ENCODE results near the gene PUDP. TPM values are rescaled to one million over a fixed set of nuclear protein-coding genes. Genes with fewer than 3 reads are reported as not detected.
"Not testable (repeated sequence)": the region's sequence is repeated elsewhere in the genome, so short reads cannot be mapped to it uniquely, and the experiment has no call there.

PUDP gene
- total and polyA plus RNA-seq, 8 donors = 1.8 to 42.0 (median 18.5) TPM

DNA sequence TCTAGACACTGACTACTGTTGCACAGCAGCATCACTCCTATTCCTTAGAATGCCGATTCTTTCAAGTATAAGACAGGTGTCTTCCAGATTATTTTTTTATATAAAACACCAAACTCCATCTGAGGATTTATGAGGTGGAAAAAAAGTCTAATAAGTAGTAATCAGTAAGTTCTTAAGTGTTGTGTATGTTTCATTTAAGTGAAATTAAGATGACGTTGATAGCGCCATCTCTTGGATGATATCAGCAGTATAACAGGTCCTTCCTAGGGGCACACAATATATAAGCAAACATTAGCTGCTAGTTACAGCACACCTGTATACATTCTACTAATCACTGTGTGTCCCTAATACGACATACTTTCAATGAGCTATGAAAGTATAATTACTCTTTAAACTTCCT lies 100.0 kb downstream of the PUDP start:
- Histone ChIP-seq H3K27me3 (no peaks in the 10 kb centered on the region), H3K4me3 (no peak overlapping the region), H3K4me1 (no peaks in the 10 kb centered on the region), H3K27ac (no peak overlapping the region), H3K9me3 (no peaks in the 10 kb centered on the region), H3K36me3 (peaks cover 0 to 30% (median 18%) of the 10 kb centered on the region in 4 donors)
- intact Hi-C loops (cut with DNase I; ENCODE audit: low total_unique reads) = no loop called here
- 55 to 79% (median 70%) methylated on average over 4 of the region's 4 CpGs for WGBS, 5 donors
- TF ChIP-seq CTCF (IDR thresholded peaks at IDR 0.05) (no peak), POLR2A (IDR thresholded peaks at IDR 0.05) (no peak), POLR2AphosphoS5 (IDR thresholded peaks at IDR 0.05) (no peak), EP300 (IDR thresholded peaks at IDR 0.05) (no peak)
- no peak for DNase-seq

DNA sequence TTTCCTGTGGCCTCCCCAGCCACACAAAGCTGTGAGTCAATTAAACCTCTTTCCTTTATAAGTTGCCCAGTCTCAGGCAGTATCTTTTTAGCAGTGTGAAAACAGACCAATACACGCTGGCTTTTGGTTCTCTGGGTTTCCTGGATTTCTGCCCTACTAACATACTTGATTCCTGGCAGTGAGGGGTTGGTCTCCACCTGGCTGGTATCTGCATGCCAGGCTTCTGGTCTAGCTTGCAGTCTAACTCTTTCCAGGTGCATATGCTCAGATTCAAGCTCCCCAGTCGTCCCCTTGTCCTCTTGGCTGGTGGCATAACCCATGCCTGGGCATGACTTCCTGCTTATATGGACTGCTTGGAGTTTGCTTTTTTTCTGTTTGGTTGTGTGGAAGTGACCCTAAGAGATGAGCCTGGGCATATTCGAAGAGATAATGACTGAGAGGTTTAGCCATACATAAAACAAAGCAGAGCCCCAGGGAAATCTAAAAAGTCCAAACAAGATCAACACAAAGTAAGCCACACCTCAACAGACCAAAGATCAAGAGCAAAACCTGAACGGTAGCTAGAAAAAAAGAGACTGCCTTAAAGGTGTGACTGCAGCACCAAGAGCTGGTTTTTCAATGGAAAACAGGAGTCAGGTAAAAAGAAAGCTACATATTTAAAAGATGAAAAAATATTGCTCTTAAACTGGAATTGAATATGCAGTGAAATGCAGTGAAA lies 102.6 kb downstream of the PUDP start:
- Histone ChIP-seq H3K4me3 (no peak overlapping the region), H3K4me1 (no peaks in the 10 kb centered on the region), H3K27me3 (no peaks in the 10 kb centered on the region), H3K9me3 (no peaks in the 10 kb centered on the region), H3K36me3 (peaks cover 0 to 16% (median 15%) of the 10 kb centered on the region in 4 donors), H3K27ac (peak overlapping the region in 2 of 5 donors; percentile 4 to 10)
- no peak for TF ChIP-seq POLR2A (IDR thresholded peaks at IDR 0.05)
- no peak for DNase-seq
- WGBS, 5 donors = 40 to 82% (median 51%) methylated on average over 4 of the region's 4 CpGs
- intact Hi-C loops (cut with DNase I; ENCODE audit: low total_unique reads) = no loop called here

DNA sequence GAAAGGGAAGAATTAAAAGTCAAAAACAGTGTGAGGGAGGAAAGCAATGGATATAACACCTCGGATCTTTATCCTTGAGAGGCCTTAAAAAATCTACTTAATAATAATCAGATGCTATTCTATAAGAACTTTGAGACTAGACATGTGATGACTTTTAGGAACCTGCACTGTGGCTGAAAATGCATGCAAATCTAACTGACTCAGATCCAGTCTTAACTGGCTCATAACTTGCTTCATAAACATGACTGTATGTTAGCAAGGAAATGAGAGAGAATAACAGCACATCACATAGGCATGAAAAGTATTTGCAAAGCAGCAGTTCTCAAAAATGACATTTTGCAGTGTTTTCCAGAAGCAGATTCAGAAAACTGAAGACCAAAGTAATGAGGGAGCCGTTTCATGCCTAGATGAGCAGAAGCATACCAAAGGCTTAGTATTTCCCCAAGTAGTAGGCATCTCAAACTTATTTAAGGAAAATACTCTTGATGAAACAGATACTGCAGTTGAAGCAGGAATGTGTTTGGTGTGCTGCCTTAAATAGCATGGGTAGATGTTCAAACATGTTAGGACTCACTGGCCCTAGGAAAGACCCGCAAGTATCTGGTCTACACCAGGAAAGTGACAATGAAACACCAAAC lies 104.0 kb downstream of the PUDP start:
- intact Hi-C loops (cut with DNase I; ENCODE audit: low total_unique reads); H3K36me3 ChIP-seq; H3K9me3 ChIP-seq; H3K4me3 ChIP-seq; H3K4me1 ChIP-seq; H3K27me3 ChIP-seq; DNase-seq; H3K27ac ChIP-seq: not testable (repeated sequence)
- 79 to 95% (median 86%) methylated on average over 2 to 3 of the region's 3 CpGs for WGBS, 5 donors

- intact Hi-C loops (cut with DNase I; ENCODE audit: low total_unique reads) = no loop called here
- no peak for DNase-seq
- Histone ChIP-seq H3K27me3 (no peaks in the 10 kb centered on the region), H3K4me3 (no peak overlapping the region), H3K27ac (no peak overlapping the region), H3K4me1 (no peaks in the 10 kb centered on the region), H3K36me3 (no peaks in the 10 kb centered on the region), H3K9me3 (no peaks in the 10 kb centered on the region)
- TF ChIP-seq CTCF (IDR thresholded peaks at IDR 0.05) (no peak), POLR2A (IDR thresholded peaks at IDR 0.05) (no peak), POLR2AphosphoS5 (IDR thresholded peaks at IDR 0.05) (no peak), EP300 (IDR thresholded peaks at IDR 0.05) (no peak)
- WGBS, 5 donors = 51 to 73% (median 66%) methylated on average over 5 of the region's 5 CpGs
Measured at GRCh38 chrX:7028246-7028645, 119.7 kb downstream of the PUDP start.

- Histone ChIP-seq H3K27me3 (no peaks in the 10 kb centered on the region), H3K4me3 (no peak overlapping the region), H3K27ac (no peak overlapping the region), H3K4me1 (no peaks in the 10 kb centered on the region), H3K9me3 (no peaks in the 10 kb centered on the region), H3K36me3 (no peaks in the 10 kb centered on the region)
- TF ChIP-seq CTCF (IDR thresholded peaks at IDR 0.05) = no peak
- TF ChIP-seq POLR2A (IDR thresholded peaks at IDR 0.05) = no peak
- no peak for TF ChIP-seq POLR2AphosphoS5 (IDR thresholded peaks at IDR 0.05)
- no peak for TF ChIP-seq EP300 (IDR thresholded peaks at IDR 0.05)
- intact Hi-C loops (cut with DNase I; ENCODE audit: low total_unique reads) = no loop called here
- peak; percentile 26 to 79 for DNase-seq
- WGBS, 5 donors = 44 to 73% (median 56%) methylated on average over 8 of the region's 8 CpGs
Measured at GRCh38 chrX:7027071-7027470, 120.9 kb downstream of the PUDP start.

GRCh38 chrX:7026365-7026764 lies 121.6 kb downstream of the PUDP start:
- DNase-seq; H3K4me3 ChIP-seq; H3K9me3 ChIP-seq; intact Hi-C loops (cut with DNase I; ENCODE audit: low total_unique reads); H3K36me3 ChIP-seq; H3K27me3 ChIP-seq; H3K4me1 ChIP-seq; H3K27ac ChIP-seq: not testable (repeated sequence)
- WGBS, 5 donors = 84 to 96% (median 92%) methylated on average over 3 to 5 of the region's 5 CpGs
